ENCODE results near the gene PACS2. TPM values are rescaled to one million over a fixed set of nuclear protein-coding genes. Genes with fewer than 3 reads are reported as not detected.

Gene PACS2
- total RNA-seq, 1 experiment from 2014 or later = 43.3 TPM

DNA sequence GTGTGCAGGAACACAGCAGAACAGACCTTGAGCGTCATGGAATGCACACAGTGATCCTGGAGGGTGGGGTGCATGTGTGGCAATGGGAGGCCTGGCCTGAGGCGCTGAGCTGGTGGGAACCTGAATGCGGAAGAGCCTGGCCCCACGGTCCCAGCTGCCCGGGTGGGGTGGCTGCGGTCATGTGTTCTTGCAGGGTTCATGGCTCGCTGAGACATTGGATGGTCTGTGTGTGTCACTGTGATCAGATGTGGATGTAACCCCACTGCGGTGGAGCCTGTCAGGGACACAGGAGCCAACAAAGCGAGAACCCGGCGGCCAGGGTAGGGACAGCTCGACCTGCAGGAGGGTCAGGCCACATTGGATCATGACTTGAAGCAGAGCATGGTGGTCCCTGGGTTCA is 128.3 kb downstream of the PACS2 start:
- no peaks in the 10 kb centered on the region for H3K27me3 ChIP-seq (ENCODE audit: insufficient read depth, low read depth)
- CTCF ChIA-PET = no interaction called here
- H3K79me2 ChIP-seq (ENCODE audit: low read depth) = 0 out of 2 replicates have a peak, but pooled peaks cover 3% of the 10 kb centered on the region
- no peak for DNase-seq
- H3K9me2 ChIP-seq (ENCODE audit: insufficient read depth) = no peaks in the 10 kb centered on the region
- no peaks in the 10 kb centered on the region for H3F3A ChIP-seq (ENCODE audit: insufficient read depth, low read depth)
- no peak for TF ChIP-seq EZH2 (IDR thresholded peaks at IDR 0.05; ENCODE audit: low read depth)
- TF ChIP-seq, protein P1, sequence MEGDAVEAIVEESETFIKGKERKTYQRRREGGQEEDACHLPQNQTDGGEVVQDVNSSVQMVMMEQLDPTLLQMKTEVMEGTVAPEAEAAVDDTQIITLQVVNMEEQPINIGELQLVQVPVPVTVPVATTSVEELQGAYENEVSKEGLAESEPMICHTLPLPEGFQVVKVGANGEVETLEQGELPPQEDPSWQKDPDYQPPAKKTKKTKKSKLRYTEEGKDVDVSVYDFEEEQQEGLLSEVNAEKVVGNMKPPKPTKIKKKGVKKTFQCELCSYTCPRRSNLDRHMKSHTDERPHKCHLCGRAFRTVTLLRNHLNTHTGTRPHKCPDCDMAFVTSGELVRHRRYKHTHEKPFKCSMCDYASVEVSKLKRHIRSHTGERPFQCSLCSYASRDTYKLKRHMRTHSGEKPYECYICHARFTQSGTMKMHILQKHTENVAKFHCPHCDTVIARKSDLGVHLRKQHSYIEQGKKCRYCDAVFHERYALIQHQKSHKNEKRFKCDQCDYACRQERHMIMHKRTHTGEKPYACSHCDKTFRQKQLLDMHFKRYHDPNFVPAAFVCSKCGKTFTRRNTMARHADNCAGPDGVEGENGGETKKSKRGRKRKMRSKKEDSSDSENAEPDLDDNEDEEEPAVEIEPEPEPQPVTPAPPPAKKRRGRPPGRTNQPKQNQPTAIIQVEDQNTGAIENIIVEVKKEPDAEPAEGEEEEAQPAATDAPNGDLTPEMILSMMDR (conservative IDR thresholded peaks at IDR 0.05) = no peak
- no peak overlapping the region for H3K4me2 ChIP-seq
- POLR2A ChIA-PET (ENCODE audit: unreplicated experiment) = no interaction called here
- no peak overlapping the region for H3K27ac ChIP-seq
- no TSS peak for BruUV-seq (replicated peaks)
- no peaks in the 10 kb centered on the region for H3K4me1 ChIP-seq (replicated peaks; ENCODE audit: insufficient read depth)
- H2AFZ ChIP-seq = no peak overlapping the region
- H3K9me3 ChIP-seq (ENCODE audit: insufficient read depth, low read depth) = no peaks in the 10 kb centered on the region
- H3K4me3 ChIP-seq = no peak overlapping the region
- intact Hi-C loops (cut with micrococcal nuclease; ENCODE audit: unreplicated experiment) = no loop called here
- H3K36me3 ChIP-seq (ENCODE audit: low read depth) = no peaks in the 10 kb centered on the region
- peaks cover 25% of the 10 kb centered on the region for H4K20me1 ChIP-seq (ENCODE audit: insufficient read depth)

DNA sequence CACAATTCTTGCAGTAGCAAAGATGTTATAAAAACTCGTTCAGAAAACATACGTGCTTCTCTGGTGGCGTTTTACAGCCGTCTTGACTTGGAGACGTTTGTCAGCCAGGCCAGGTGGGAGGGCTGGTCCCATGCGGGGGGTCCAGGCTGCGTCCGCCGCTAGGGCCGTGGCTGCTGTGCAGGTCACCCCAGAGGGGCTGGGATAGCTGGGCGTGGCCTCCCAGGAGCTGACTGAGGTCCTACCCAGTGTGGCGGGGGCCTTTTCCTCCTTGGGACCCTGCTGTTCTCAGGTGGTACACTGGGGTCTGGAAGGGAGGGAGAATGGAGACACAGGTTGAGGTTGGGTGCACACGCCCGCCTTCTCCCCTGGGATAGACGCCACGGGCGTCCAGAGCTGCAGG is 130.3 kb downstream of the PACS2 start:
- no peak for DNase-seq
- no peaks in the 10 kb centered on the region for H3K36me3 ChIP-seq (ENCODE audit: low read depth)
- peaks cover 23% of the 10 kb centered on the region for H4K20me1 ChIP-seq (ENCODE audit: insufficient read depth)
- no peaks in the 10 kb centered on the region for H3K79me2 ChIP-seq (ENCODE audit: low read depth)
- no peaks in the 10 kb centered on the region for H3K9me2 ChIP-seq (ENCODE audit: insufficient read depth)
- ChIA-PET CTCF (no interaction called here), POLR2A (ENCODE audit: unreplicated experiment) (no interaction called here)
- intact Hi-C loops (cut with micrococcal nuclease; ENCODE audit: unreplicated experiment) = no loop called here
- H3K4me2 ChIP-seq = no peak overlapping the region
- H3K4me1 ChIP-seq (replicated peaks; ENCODE audit: insufficient read depth) = no peaks in the 10 kb centered on the region
- no peak overlapping the region for H3K4me3 ChIP-seq
- TF ChIP-seq, protein P1 (conservative IDR thresholded peaks at IDR 0.05) = no peak
- no peak for TF ChIP-seq EZH2 (IDR thresholded peaks at IDR 0.05; ENCODE audit: low read depth)
- no peak overlapping the region for H2AFZ ChIP-seq
- H3K27me3 ChIP-seq (ENCODE audit: insufficient read depth, low read depth) = no peaks in the 10 kb centered on the region
- no peaks in the 10 kb centered on the region for H3K9me3 ChIP-seq (ENCODE audit: insufficient read depth, low read depth)
- no peaks in the 10 kb centered on the region for H3F3A ChIP-seq (ENCODE audit: insufficient read depth, low read depth)
- H3K27ac ChIP-seq = no peak overlapping the region
- no TSS peak for BruUV-seq (replicated peaks)

DNA sequence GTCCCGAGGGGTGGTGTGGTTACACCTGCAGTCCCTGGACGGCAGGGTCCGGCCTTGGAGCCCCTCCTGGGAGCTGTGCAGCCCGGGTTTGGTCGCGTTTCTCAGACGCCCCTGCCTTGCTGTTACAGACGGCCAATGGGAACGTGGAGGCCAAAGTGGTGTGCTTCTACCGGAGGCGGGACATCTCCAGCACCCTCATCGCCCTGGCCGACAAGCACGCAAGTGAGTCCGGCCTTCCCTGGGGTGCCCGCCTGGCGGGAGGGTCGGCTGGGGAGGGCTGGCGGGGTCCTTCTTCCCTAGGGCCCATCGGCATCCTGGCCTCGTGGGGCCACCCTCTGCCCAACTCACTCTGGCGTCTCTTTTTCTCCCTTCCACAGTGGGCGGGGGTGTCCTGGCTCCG is 130.7 kb downstream of the PACS2 start:
- ChIA-PET CTCF (no interaction called here), POLR2A (ENCODE audit: unreplicated experiment) (no interaction called here)
- H3K4me1 ChIP-seq (replicated peaks; ENCODE audit: insufficient read depth) = no peaks in the 10 kb centered on the region
- peaks cover 23% of the 10 kb centered on the region for H4K20me1 ChIP-seq (ENCODE audit: insufficient read depth)
- no peaks in the 10 kb centered on the region for H3K36me3 ChIP-seq (ENCODE audit: low read depth)
- H3F3A ChIP-seq (ENCODE audit: insufficient read depth, low read depth) = no peaks in the 10 kb centered on the region
- H3K27me3 ChIP-seq (ENCODE audit: insufficient read depth, low read depth) = no peaks in the 10 kb centered on the region
- no peak overlapping the region for H3K4me3 ChIP-seq
- TF ChIP-seq, protein P1 (conservative IDR thresholded peaks at IDR 0.05) = no peak
- no peak for TF ChIP-seq EZH2 (IDR thresholded peaks at IDR 0.05; ENCODE audit: low read depth)
- no peak for DNase-seq
- no peaks in the 10 kb centered on the region for H3K9me3 ChIP-seq (ENCODE audit: insufficient read depth, low read depth)
- H3K9me2 ChIP-seq (ENCODE audit: insufficient read depth) = no peaks in the 10 kb centered on the region
- H2AFZ ChIP-seq = no peak overlapping the region
- H3K79me2 ChIP-seq (ENCODE audit: low read depth) = no peaks in the 10 kb centered on the region
- no peak overlapping the region for H3K27ac ChIP-seq
- no peak overlapping the region for H3K4me2 ChIP-seq
- intact Hi-C loops (cut with micrococcal nuclease; ENCODE audit: unreplicated experiment) = no loop called here
- no TSS peak for BruUV-seq (replicated peaks)

Measured in PC-9 (cell line).